Endothelial cell of umbilical vein (primary cell): ENCODE results near the gene ATF3. TPM values are rescaled to one million over a fixed set of nuclear protein-coding genes. Genes with fewer than 3 reads are reported as not detected.

Experiments used
- BruUV-seq: library from RNA; stranded (reverse); fragments of 400-500 nt; replicated peaks from 2 replicates; lab custom pipeline; 2021; lab: Mats Ljungman, UMichigan
- CTCF ChIA-PET: fragments of 300-600, 350-600 bp; sonication (Branson Sonifier 250); formaldehyde crosslinking; loops from one replicate; lab custom pipeline; 2021; ENCODE audit warnings: antibody characterized with exemption, inconsistent platforms; lab: Charles Lee
- POLR2A ChIA-PET: fragments of 300-600, 350-600 bp; sonication (Branson Sonifier 250); formaldehyde crosslinking; loops from one replicate; lab custom pipeline; 2021; ENCODE audit warnings: antibody characterized with exemption, inconsistent platforms; lab: Charles Lee
- DNase-seq: peaks from one replicate; pipeline ENCODE4 v3.0.0-alpha.2; 2011; ENCODE audit warnings: low read depth, low spot score
- FAIRE-seq: peaks from 2 replicates; lab custom pipeline; 2011; peaks lifted over from hg19 to GRCh38; lab: Jason Lieb, UNC
- H2AFZ ChIP-seq: 2 replicates; pipeline ENCODE4 v1.6.0; 2012; ENCODE audit warnings: low read depth, low read length, control low read depth, inconsistent platforms
- H3K27ac ChIP-seq: 2 replicates; pipeline ENCODE4 v1.5.1; 2011; ENCODE audit warnings: low read depth, mild to moderate bottlenecking, control low read depth, low read length, moderate library complexity; ENCODE audit not compliant: insufficient read depth
- H3K27me3 ChIP-seq, 2 experiments: 2 replicates each; pipeline versions ENCODE4 v1.6.0 to v1.6.1; 2011; ENCODE audit warnings: low read length in 2 of 2, mixed read lengths in 1 of 2; ENCODE audit not compliant: control insufficient read depth in 2 of 2, insufficient read depth in 2 of 2
- H3K36me3 ChIP-seq, 2 experiments: 2 replicates in 1 of 2; 3 replicates in 1 of 2; pipeline ENCODE4 v1.5.1; 2011; ENCODE audit warnings: low read length in 2 of 2, mild to moderate bottlenecking in 1 of 2, moderate library complexity in 1 of 2; ENCODE audit not compliant: control insufficient read depth in 2 of 2, insufficient read depth in 2 of 2; ENCODE audit errors: extremely low read depth in 1 of 2
- H3K4me1 ChIP-seq: 3 replicates; pipeline ENCODE4 v1.5.1; 2011; ENCODE audit warnings: mild to moderate bottlenecking, low read length; ENCODE audit not compliant: control insufficient read depth, insufficient read depth; ENCODE audit errors: extremely low read depth
- H3K4me2 ChIP-seq: 2 replicates; pipeline ENCODE4 v1.6.1; 2011; ENCODE audit warnings: low read length, control low read depth, mixed read lengths; ENCODE audit not compliant: insufficient read depth
- H3K4me3 ChIP-seq, 3 experiments: fragments of 200-600 bp in 1 of 3; sonication (generic), shearing (Covaris generic) in 1 of 3; replicated peaks in 1 of 3; 2 replicates each; pipeline ENCODE4 v1.5.1; 2011 to 2016; ENCODE audit warnings: control low read depth in 3 of 3, low read length in 3 of 3, mild to moderate bottlenecking in 2 of 3, inconsistent platforms in 1 of 3, low read depth in 1 of 3, moderate library complexity in 1 of 3; ENCODE audit not compliant: insufficient read depth in 1 of 3
- H3K79me2 ChIP-seq: 2 replicates; pipeline ENCODE4 v1.6.0; 2012; ENCODE audit warnings: low read length, inconsistent platforms; ENCODE audit not compliant: control insufficient read depth, insufficient read depth
- H3K9ac ChIP-seq: replicated peaks from 2 replicates; pipeline ENCODE3; 2011; ENCODE audit warnings: low read length, control low read depth; ENCODE audit not compliant: insufficient read depth; ENCODE audit errors: extremely low read depth
- H3K9me1 ChIP-seq: replicated peaks from 3 replicates; pipeline ENCODE4 v1.6.0; 2011; ENCODE audit warnings: mild to moderate bottlenecking, low read length; ENCODE audit not compliant: control insufficient read depth, insufficient read depth; ENCODE audit errors: extremely low read depth
- H3K9me3 ChIP-seq: replicated peaks from 2 replicates; pipeline ENCODE4 v1.5.1; 2012; ENCODE audit warnings: low read length, inconsistent platforms; ENCODE audit not compliant: control insufficient read depth, insufficient read depth
- H4K20me1 ChIP-seq: replicated peaks from 2 replicates; pipeline ENCODE3; 2011; ENCODE audit warnings: mild to moderate bottlenecking, low read length; ENCODE audit not compliant: control insufficient read depth, insufficient read depth; ENCODE audit errors: extremely low read depth
- CTCF ChIP-seq, 2 donors: IDR thresholded peaks; 1 replicate in 1 of 2; 2 replicates in 1 of 2; pipeline ENCODE4 v1.5.1; 2011; ENCODE audit warnings: low read length in 2 of 2, mild to moderate bottlenecking in 2 of 2, moderate library complexity in 2 of 2, control low read depth in 1 of 2, inconsistent platforms in 1 of 2, low read depth in 1 of 2; ENCODE audit not compliant: insufficient read depth in 1 of 2; ENCODE audit errors: extremely low read depth in 1 of 2
- GATA2 ChIP-seq: IDR thresholded peaks from 2 replicates; pipeline ENCODE4 v1.7.0; 2011; ENCODE audit warnings: low read depth, mild to moderate bottlenecking, moderate library complexity, mixed read lengths, low read length; ENCODE audit not compliant: insufficient read length, insufficient read depth
- MAX ChIP-seq: IDR thresholded peaks from 2 replicates; pipeline ENCODE4 v1.6.1; 2011; ENCODE audit not compliant: insufficient read depth, insufficient read length
- MYC ChIP-seq: IDR thresholded peaks from one replicate; pipeline ENCODE4 v1.6.1; 2011; ENCODE audit warnings: mild to moderate bottlenecking, low read depth, low read length
- POLR2A ChIP-seq: IDR thresholded peaks from 2 replicates; pipeline ENCODE4 v1.6.1; 2012; ENCODE audit warnings: low read depth, mild to moderate bottlenecking, control low read depth, low read length
- dilution Hi-C: fragments of 300-500 bp; cut with MboI; formaldehyde crosslinking; loops from one replicate; pipeline ENCODE4 v1.15.0; 2019; ENCODE audit warnings: low sequenced_read_pairs; ENCODE audit not compliant: extremely low pct_ligation_motif_present
- intact Hi-C: fragments of 100-400 bp; cut with micrococcal nuclease; formaldehyde crosslinking; loops from one replicate; pipeline ENCODE4 v1.10.0; 2022
- polyA plus RNA-seq, 4 experiments: library from polyadenylated mRNA; depleted of rRNA in 3 of 4; stranded (reverse) in 3 of 4; unstranded in 1 of 4; fragments of >200 nt; gene quantifications; 2 replicates each; pipeline versions ENCODE4 v1.2.1 to v1.2.3, GENCODE V29; 2011 to 2012; ENCODE audit warnings: missing spikeins in 1 of 4
- total RNA-seq: library from RNA; stranded (reverse); gene quantifications from 2 replicates; pipeline ENCODE4 v1.2.3, GENCODE V29; 2021

Gene ATF3
- total and polyA plus RNA-seq, 2 donors (not counting 3 experiments of a cell fraction or from before 2014, with no cell fraction given) = 6.1 to 17.1 TPM

DNA sequence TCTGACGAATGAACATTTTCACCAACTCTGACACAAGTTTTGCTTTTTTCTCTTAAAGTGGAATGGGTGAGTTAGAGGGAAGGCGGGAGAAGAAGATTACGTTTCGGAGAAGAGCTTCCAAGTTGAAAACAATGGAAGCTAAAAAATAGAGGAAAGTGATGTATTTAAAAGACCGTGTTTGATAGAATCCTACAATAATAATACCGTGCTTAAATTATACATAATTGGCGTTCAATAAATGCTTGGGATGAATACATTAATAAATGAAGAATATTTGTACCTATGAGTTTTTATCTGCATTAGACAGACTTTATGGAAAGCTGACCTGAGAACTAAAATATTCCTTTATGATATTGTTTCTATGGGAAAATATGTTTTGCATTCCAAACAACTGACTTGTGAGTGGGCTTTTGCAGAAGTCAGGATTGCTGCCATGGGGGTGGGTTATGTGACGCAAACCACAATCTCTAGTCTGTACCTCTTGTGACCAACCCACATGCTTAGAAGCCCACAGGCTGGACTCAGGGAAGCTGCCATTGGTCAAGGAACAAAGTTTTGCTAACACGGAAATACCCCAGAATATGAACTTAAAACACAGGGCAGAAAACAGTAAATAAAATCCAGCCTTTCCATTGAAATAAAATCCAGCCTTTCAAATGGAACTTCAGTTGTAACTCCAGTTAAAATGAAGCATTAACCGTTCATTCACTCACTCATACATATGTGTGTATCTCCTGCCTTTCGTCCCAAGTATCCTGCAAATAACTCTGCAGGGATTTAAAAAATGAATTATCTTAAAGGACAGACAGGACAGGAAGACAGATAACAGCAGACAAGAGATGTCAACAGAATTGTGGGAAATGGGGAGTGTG is 21.3 kb upstream of the ATF3 start:
- ChIA-PET POLR2A (interaction anchor here (0.9 kb wide), 1 partner anchor 21 kb away, joined by 3 read pairs; the partner anchor contains the start of gene ATF3), CTCF (interaction anchor here (0.6 to 2.9 kb wide), 2 partner anchors 22 to 110 kb away, joined by 3 to 11 read pairs; no protein-coding TSS in a partner anchor)
- Histone ChIP-seq H3K4me3 (no peak overlapping the region), H3K9ac (no peak overlapping the region), H3K36me3 (no peaks in the 10 kb centered on the region), H3K27me3 (peaks cover 28 to 49% of the 10 kb centered on the region in 2 experiments), H3K4me2 (no peak overlapping the region), H3K9me1 (no peaks in the 10 kb centered on the region), H4K20me1 (no peaks in the 10 kb centered on the region), H3K9me3 (no peaks in the 10 kb centered on the region), H3K4me1 (no peaks in the 10 kb centered on the region), H3K79me2 (no peaks in the 10 kb centered on the region), H3K27ac (no peak overlapping the region), H2AFZ (no peak overlapping the region)
- DNase-seq (no peak), FAIRE-seq (no peak)
- no peak for TF ChIP-seq POLR2A
- no peak for TF ChIP-seq GATA2
- TF ChIP-seq MYC = no peak
- TF ChIP-seq CTCF (IDR thresholded peaks at IDR 0.05; ENCODE audit: extremely low read depth in 1 of 2, insufficient read depth in 1 of 2, low read depth in 1 of 2, low read length in 2 of 2) = no peak
- TF ChIP-seq MAX = no peak
- dilution Hi-C loops (no loop called here), intact Hi-C loops (no loop called here)
- BruUV-seq = no TSS peak
